Neuron (in vitro differentiated cells): ENCODE measurements around the gene PLEKHG4B.
"Not testable (repeated sequence)": the region's sequence is repeated elsewhere in the genome, so short reads cannot be mapped to it uniquely, and the experiment has no call there.

Experiments used
- H2AFZ ChIP-seq: one replicate; pipeline ENCODE4 v1.6.1; 2013; ENCODE audit warnings: low read depth, mild to moderate bottlenecking, inconsistent platforms, low read length, moderate library complexity
- H3K27me3 ChIP-seq: one replicate; pipeline ENCODE4 v1.6.1; 2013; ENCODE audit warnings: low read length; ENCODE audit not compliant: insufficient read depth
- H3K36me3 ChIP-seq: one replicate; pipeline ENCODE4 v1.6.1; 2013; ENCODE audit warnings: low read length; ENCODE audit not compliant: insufficient read depth
- H3K4me1 ChIP-seq: one replicate; pipeline ENCODE4 v1.6.1; 2013; ENCODE audit warnings: low read length; ENCODE audit not compliant: insufficient read depth
- H3K4me3 ChIP-seq: 2 replicates; pipeline ENCODE4 v1.5.1; 2013; ENCODE audit warnings: mild to moderate bottlenecking, low read length, moderate library complexity
- H3K9me3 ChIP-seq: one replicate; pipeline ENCODE4 v1.6.1; 2013; ENCODE audit warnings: low read length

The PLEKHG4B gene

GRCh38 chr5:228886-229285 is 136.9 kb downstream of the PLEKHG4B start:
- no peaks in the 10 kb centered on the region for H3K9me3 ChIP-seq
- H2AFZ ChIP-seq = no peak overlapping the region
- peaks cover 84% of the 10 kb centered on the region for H3K36me3 ChIP-seq
- H3K4me1 ChIP-seq = no peaks in the 10 kb centered on the region
- H3K4me3 ChIP-seq = no peak overlapping the region
- H3K27me3 ChIP-seq = no peaks in the 10 kb centered on the region

GRCh38 chr5:230711-231110 is 138.7 kb downstream of the PLEKHG4B start:
- Histone ChIP-seq H3K9me3 (no peaks in the 10 kb centered on the region), H2AFZ (no peak overlapping the region), H3K27me3 (no peaks in the 10 kb centered on the region), H3K36me3 (peaks cover 80% of the 10 kb centered on the region), H3K4me1 (no peaks in the 10 kb centered on the region), H3K4me3 (no peak overlapping the region)

DNA sequence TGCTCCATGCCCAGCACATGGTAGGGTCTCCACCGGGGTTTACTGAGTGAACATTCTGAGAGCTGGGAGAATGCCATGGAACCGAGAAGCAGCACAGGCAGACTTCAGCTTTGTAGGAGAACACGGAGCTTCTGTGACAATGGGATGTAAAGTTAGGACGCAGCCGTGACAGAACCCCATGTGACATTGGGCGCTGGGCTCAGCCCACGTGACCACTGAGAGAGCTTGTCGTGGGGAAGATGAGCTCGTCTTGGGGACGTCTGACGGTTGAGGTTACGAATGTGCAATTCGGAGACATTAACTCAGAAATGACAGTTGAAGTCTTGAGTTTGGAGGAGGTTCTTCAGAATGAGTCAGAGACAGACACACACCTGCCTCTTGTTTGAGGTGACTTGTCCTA is 139.7 kb downstream of the PLEKHG4B start:
- H3K27me3 ChIP-seq = no peaks in the 10 kb centered on the region
- H2AFZ ChIP-seq = no peak overlapping the region
- no peaks in the 10 kb centered on the region for H3K4me1 ChIP-seq
- H3K4me3 ChIP-seq = no peak overlapping the region
- peaks cover 77% of the 10 kb centered on the region for H3K36me3 ChIP-seq
- H3K9me3 ChIP-seq = no peaks in the 10 kb centered on the region

GRCh38 chr5:233426-233825 is 141.5 kb downstream of the PLEKHG4B start:
- H3K4me3 ChIP-seq, H3K4me1 ChIP-seq, H3K27me3 ChIP-seq, H2AFZ ChIP-seq, H3K9me3 ChIP-seq: not testable (repeated sequence)
- peaks cover 75% of the 10 kb centered on the region for H3K36me3 ChIP-seq

DNA sequence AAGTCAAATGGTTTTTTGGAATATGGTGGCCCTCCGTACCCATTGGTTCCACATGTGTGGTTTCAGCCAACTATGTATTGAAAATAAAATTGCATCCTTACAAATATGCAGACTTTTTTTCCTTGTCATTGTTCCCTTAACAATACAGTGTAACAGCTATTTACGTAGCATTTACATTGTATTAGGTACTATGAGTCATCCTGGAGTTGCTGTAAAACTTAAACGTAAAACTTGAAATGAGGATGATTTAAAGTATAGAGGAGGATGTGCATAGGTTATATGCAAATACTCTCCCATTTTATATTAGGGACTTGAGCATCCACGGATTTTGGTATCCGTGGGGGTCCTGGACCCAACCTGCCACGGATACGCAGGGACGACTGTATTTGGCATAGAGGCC is 142.5 kb downstream of the PLEKHG4B start:
- Histone ChIP-seq H3K27me3 (no peaks in the 10 kb centered on the region), H3K4me3 (no peak overlapping the region), H3K36me3 (peaks cover 72% of the 10 kb centered on the region), H3K4me1 (no peaks in the 10 kb centered on the region), H3K9me3 (no peaks in the 10 kb centered on the region), H2AFZ (no peak overlapping the region)

DNA sequence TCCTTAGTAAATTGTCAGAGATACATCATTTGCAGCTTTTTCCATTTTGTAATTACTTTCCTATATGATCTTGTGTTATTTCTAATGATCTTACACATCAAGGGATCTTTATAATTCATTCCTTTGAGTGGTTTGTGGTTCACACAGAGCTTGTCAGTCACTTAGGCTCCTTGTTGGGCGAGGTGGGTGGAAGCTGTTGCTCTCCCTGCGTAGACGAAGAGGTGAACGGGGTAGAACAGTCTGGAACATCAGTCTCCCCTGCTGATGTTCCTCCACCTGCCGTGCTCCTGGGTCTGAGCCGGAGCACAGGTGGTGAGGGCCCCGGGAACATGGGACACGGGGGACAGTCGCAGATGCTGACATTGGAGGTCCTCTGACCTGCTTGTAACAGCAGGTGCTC is 143.6 kb downstream of the PLEKHG4B start:
- H3K4me3 ChIP-seq, H3K4me1 ChIP-seq, H3K9me3 ChIP-seq, H2AFZ ChIP-seq, H3K27me3 ChIP-seq: not testable (repeated sequence)
- H3K36me3 ChIP-seq = peaks cover 75% of the 10 kb centered on the region

GRCh38 chr5:237931-238330 is 146.0 kb downstream of the PLEKHG4B start:
- peaks cover 69% of the 10 kb centered on the region for H3K36me3 ChIP-seq
- H3K4me1 ChIP-seq, H3K4me3 ChIP-seq, H2AFZ ChIP-seq, H3K9me3 ChIP-seq, H3K27me3 ChIP-seq: not testable (repeated sequence)
